Vagina (tissue), 2 donors: Measurements from ENCODE around the gene RPS17. TPM values are rescaled to one million over a fixed set of nuclear protein-coding genes. Genes with fewer than 3 reads are reported as not detected.

Experiments
- DNase-seq, 2 donors: peaks; one replicate each; pipeline ENCODE4 v3.0.0-alpha.2; 2017; ENCODE audit errors: extremely low spot score in 2 of 2
- H3K27ac ChIP-seq: fragments of 200-600 bp; sonication (generic); one replicate; pipeline ENCODE4 v1.5.1; 2019
- H3K27me3 ChIP-seq: fragments of 200-600 bp; sonication (generic); one replicate; pipeline ENCODE4 v1.5.1; 2019
- H3K36me3 ChIP-seq, 2 donors: fragments of 200-600 bp; sonication (generic); one replicate each; pipeline ENCODE4 v1.5.1; 2017 to 2019
- H3K4me1 ChIP-seq: fragments of 200-600 bp; sonication (generic); one replicate; pipeline ENCODE4 v1.5.1; 2019
- H3K4me3 ChIP-seq, 2 donors: fragments of 200-600 bp; sonication (generic); 1 replicate in 1 of 2; 2 replicates in 1 of 2; pipeline ENCODE4 v1.5.1; 2016 to 2019
- H3K9me3 ChIP-seq: fragments of 200-600 bp; sonication (generic); one replicate; pipeline ENCODE4 v1.5.1; 2019
- POLR2A ChIP-seq, 2 donors: fragments of 450-650 bp; IDR thresholded peaks; one replicate each; pipeline ENCODE4 v1.6.1; 2017; ENCODE audit warnings: antibody characterized with exemption in 2 of 2, mild to moderate bottlenecking in 2 of 2, moderate library complexity in 2 of 2
- POLR2AphosphoS5 ChIP-seq, 2 donors: sonication (generic); formaldehyde crosslinking; IDR thresholded peaks; one replicate each; pipeline ENCODE4 v1.9.0; 2017; ENCODE audit warnings: antibody characterized with exemption in 2 of 2, mild to moderate bottlenecking in 2 of 2, low read depth in 1 of 2; ENCODE audit not compliant: insufficient read depth in 1 of 2
- intact Hi-C: fragments of 100-400 bp; cut with DNase I; formaldehyde crosslinking; loops from one replicate; pipeline ENCODE4 v1.15.1; 2023
- total RNA-seq: library from RNA; depleted of rRNA; stranded (reverse); fragments of >200 nt; gene quantifications from one replicate; pipeline ENCODE4 v1.2.3, GENCODE V29; 2016
- TF ChIP-seq, protein P1 (sequence below), 3 experiments: fragments of 450-650 bp in 2 of 3; fragments of 200-600 bp in 1 of 3; sonication (generic) in 1 of 3; IDR thresholded peaks; one replicate each; pipeline ENCODE4 v1.5.1; 2017 to 2019; ENCODE audit warnings: antibody characterized with exemption in 3 of 3, mild to moderate bottlenecking in 2 of 3, moderate library complexity in 2 of 3

RPS17 gene
- total RNA-seq, 1 donor from 2014 or later: 1,829 TPM

DNA sequence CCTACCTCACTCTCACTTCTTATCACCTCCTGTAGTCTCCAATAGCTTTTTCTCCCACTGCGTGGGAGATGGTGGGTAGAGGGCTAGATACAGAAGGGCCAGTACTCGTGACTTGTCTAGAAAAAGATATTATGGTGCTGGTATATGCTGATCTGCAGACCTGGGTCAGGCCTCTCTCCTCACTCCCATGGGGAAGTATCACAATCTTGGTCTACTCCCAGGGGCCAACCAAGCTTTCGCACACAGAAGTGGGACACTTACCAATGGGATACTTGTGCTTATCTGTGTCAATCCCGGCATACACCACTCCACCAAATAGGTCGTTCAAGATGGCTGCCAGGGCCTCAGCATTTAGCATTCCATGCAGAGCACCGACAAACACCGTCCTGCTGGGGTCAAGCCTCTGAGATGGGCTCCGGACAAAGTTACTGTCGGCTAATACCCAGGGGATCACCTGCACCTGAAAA is 9.0 kb upstream of the RPS17 start:
- Histone ChIP-seq H3K36me3 (no peaks in the 10 kb centered on the region), H3K9me3 (no peaks in the 10 kb centered on the region), H3K4me3 (no peak overlapping the region), H3K27ac (no peak overlapping the region), H3K4me1 (peaks cover 14% of the 10 kb centered on the region), H3K27me3 (no peaks in the 10 kb centered on the region)
- TF ChIP-seq, protein P1, sequence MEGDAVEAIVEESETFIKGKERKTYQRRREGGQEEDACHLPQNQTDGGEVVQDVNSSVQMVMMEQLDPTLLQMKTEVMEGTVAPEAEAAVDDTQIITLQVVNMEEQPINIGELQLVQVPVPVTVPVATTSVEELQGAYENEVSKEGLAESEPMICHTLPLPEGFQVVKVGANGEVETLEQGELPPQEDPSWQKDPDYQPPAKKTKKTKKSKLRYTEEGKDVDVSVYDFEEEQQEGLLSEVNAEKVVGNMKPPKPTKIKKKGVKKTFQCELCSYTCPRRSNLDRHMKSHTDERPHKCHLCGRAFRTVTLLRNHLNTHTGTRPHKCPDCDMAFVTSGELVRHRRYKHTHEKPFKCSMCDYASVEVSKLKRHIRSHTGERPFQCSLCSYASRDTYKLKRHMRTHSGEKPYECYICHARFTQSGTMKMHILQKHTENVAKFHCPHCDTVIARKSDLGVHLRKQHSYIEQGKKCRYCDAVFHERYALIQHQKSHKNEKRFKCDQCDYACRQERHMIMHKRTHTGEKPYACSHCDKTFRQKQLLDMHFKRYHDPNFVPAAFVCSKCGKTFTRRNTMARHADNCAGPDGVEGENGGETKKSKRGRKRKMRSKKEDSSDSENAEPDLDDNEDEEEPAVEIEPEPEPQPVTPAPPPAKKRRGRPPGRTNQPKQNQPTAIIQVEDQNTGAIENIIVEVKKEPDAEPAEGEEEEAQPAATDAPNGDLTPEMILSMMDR (IDR thresholded peaks at IDR 0.05): no peak
- TF ChIP-seq POLR2A (IDR thresholded peaks at IDR 0.05): no peak
- TF ChIP-seq POLR2AphosphoS5 (IDR thresholded peaks at IDR 0.05; ENCODE audit: insufficient read depth in 1 of 2, low read depth in 1 of 2): no peak
- intact Hi-C loops: no loop called here
- no peak for DNase-seq

DNA sequence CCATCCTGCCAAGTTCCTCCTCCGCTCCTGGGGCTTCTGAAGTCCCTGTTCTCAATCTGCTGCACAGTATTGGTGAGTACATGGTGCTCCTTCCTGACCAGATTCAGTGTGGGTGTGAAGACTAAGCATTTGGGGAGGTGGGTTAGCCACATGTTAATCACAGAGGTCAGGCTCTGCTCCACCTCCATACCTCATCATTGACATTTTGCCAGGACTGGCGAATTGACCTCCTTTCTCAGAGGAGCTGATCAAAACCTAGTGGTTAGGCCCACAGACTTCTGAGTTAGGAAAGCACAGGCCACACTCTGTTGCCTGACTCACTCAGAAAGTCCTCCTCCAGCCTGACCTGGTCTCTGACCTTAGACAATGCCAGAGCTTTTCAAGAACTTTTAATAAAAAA is 8.4 kb upstream of the RPS17 start:
- DNase-seq: no peak
- TF ChIP-seq POLR2A (IDR thresholded peaks at IDR 0.05) (no peak), POLR2AphosphoS5 (IDR thresholded peaks at IDR 0.05; ENCODE audit: insufficient read depth in 1 of 2, low read depth in 1 of 2) (no peak)
- TF ChIP-seq, protein P1 (IDR thresholded peaks at IDR 0.05): no peak
- Histone ChIP-seq H3K9me3 (no peaks in the 10 kb centered on the region), H3K4me1 (peaks cover 10% of the 10 kb centered on the region), H3K4me3 (no peak overlapping the region), H3K27ac (no peak overlapping the region), H3K27me3 (no peaks in the 10 kb centered on the region), H3K36me3 (no peaks in the 10 kb centered on the region)
- intact Hi-C loops: no loop called here

- intact Hi-C loops: no loop called here
- no peaks in the 10 kb centered on the region for H3K27me3 ChIP-seq
- H3K4me1 ChIP-seq: peaks cover 7% of the 10 kb centered on the region
- H3K4me3 ChIP-seq: no peak overlapping the region
- H3K27ac ChIP-seq: no peak overlapping the region
- H3K9me3 ChIP-seq: no peaks in the 10 kb centered on the region
- DNase-seq: no peak
- H3K36me3 ChIP-seq: no peaks in the 10 kb centered on the region
- TF ChIP-seq, protein P1 (IDR thresholded peaks at IDR 0.05): no peak
- TF ChIP-seq POLR2A (IDR thresholded peaks at IDR 0.05) (no peak), POLR2AphosphoS5 (IDR thresholded peaks at IDR 0.05; ENCODE audit: insufficient read depth in 1 of 2, low read depth in 1 of 2) (no peak)
These were observed 5.2 kb upstream of the RPS17 start for GRCh38 chr15:82545478-82545877.

DNA sequence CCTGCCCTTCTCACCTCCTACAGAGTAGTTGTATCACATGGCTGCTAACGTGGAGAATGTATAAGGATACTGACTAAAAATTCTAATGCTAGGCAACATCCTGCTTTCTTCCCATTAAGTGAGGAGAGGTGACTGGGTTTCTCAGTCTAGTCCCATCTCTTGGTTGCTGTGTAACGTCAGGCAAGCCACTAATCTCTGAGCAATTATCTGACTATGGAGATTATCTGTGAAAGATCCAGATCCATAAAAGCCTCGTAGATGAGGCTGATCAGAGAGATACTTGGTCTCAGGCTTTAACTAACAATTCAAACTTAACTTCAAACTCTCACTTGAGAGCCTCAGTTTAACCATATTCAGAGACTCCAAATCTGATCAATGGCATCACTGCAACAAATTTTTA is 4.7 kb upstream of the RPS17 start:
- Histone ChIP-seq H3K9me3 (no peaks in the 10 kb centered on the region), H3K27me3 (no peaks in the 10 kb centered on the region), H3K4me3 (no peak overlapping the region), H3K4me1 (peaks cover 7% of the 10 kb centered on the region), H3K36me3 (no peaks in the 10 kb centered on the region), H3K27ac (no peak overlapping the region)
- DNase-seq: no peak
- intact Hi-C loops: no loop called here
- no peak for TF ChIP-seq POLR2AphosphoS5 (IDR thresholded peaks at IDR 0.05; ENCODE audit: insufficient read depth in 1 of 2, low read depth in 1 of 2)
- TF ChIP-seq POLR2A (IDR thresholded peaks at IDR 0.05): no peak
- TF ChIP-seq, protein P1 (IDR thresholded peaks at IDR 0.05): no peak

GRCh38 chr15:82544431-82544830 is 4.2 kb upstream of the RPS17 start:
- TF ChIP-seq POLR2A (IDR thresholded peaks at IDR 0.05) (no peak), POLR2AphosphoS5 (IDR thresholded peaks at IDR 0.05; ENCODE audit: insufficient read depth in 1 of 2, low read depth in 1 of 2) (no peak)
- TF ChIP-seq, protein P1 (IDR thresholded peaks at IDR 0.05): no peak
- no peak for DNase-seq
- intact Hi-C loops: no loop called here
- H3K9me3 ChIP-seq: no peaks in the 10 kb centered on the region
- peaks cover 11% of the 10 kb centered on the region for H3K4me1 ChIP-seq
- no peak overlapping the region for H3K4me3 ChIP-seq
- H3K27me3 ChIP-seq: no peaks in the 10 kb centered on the region
- no peaks in the 10 kb centered on the region for H3K36me3 ChIP-seq
- H3K27ac ChIP-seq: peak overlapping the region; percentile 4
